A549 (cell line): ENCODE data around the gene PNISR. TPM values are rescaled to one million over a fixed set of nuclear protein-coding genes. Genes with fewer than 3 reads are reported as not detected.

ENCODE experiments used
- ATAC-seq, 2 experiments: fragments of 200-7000 bp in 1 of 2; fragments of >200 bp in 1 of 2; cut with Nextera tagmentation in 1 of 2; cut with Tn5 transposase in 1 of 2; 3 replicates each; pipeline versions ENCODE4 v1.8.0 to v1.9.1; 2018 to 2020; ENCODE audit warnings: mild to moderate bottlenecking in 1 of 2, moderate library complexity in 1 of 2
- CTCF ChIA-PET: fragments of 300-600 bp; sonication (Branson Sonifier 250); formaldehyde crosslinking; extraction: SDS; loops from one replicate; lab custom pipeline; 2021; ENCODE audit warnings: antibody characterized with exemption, inconsistent platforms; lab: Yijun Ruan, JAX
- POLR2A ChIA-PET: fragments of 350-600 bp; formaldehyde crosslinking; extraction: SDS; loops from one replicate; lab custom pipeline; 2021; ENCODE audit warnings: antibody characterized with exemption, inconsistent platforms; lab: Yijun Ruan, JAX
- DNase-seq, 2 experiments: peaks; one replicate each; pipeline versions ENCODE4 v3.0.0 to v3.0.0-alpha.2; 2011 to 2016; ENCODE audit warnings: low read depth in 1 of 2, low spot score in 1 of 2
- FAIRE-seq: peaks from 2 replicates; lab custom pipeline; 2011; peaks lifted over from hg19 to GRCh38; lab: Jason Lieb, UNC
- H3K27ac ChIP-seq, 2 experiments: fragments of >200 bp; sonication (Bioruptor Twin); formaldehyde crosslinking; 3 replicates each; pipeline ENCODE4 v1.5.1; 2016 to 2017
- H3K4me1 ChIP-seq: fragments of >200 bp; sonication (Bioruptor Twin); formaldehyde crosslinking; 3 replicates; pipeline ENCODE4 v1.6.1; 2016
- H3K4me2 ChIP-seq: fragments of >200 bp; sonication (Bioruptor Twin); formaldehyde crosslinking; 3 replicates; pipeline ENCODE4 v1.6.1; 2016
- H3K4me3 ChIP-seq: fragments of >200 bp; sonication (Bioruptor Twin); formaldehyde crosslinking; 3 replicates; pipeline ENCODE4 v1.5.1; 2016
- H3K9me3 ChIP-seq: fragments of >200 bp; sonication (Bioruptor Twin); formaldehyde crosslinking; 3 replicates; pipeline ENCODE4 v1.6.1; 2016
- ATOH8 ChIP-seq: fragments of 250-450 bp; sonication (Bioruptor Pico); IDR thresholded peaks from 2 replicates; pipeline ENCODE4 v1.5.0; 2020; ENCODE audit warnings: low read depth, mild to moderate bottlenecking, moderate library complexity
- BHLHE40 ChIP-seq: IDR thresholded peaks from 2 replicates; pipeline ENCODE4 v1.6.1; 2012; ENCODE audit warnings: low read depth, low read length, inconsistent platforms
- CBX2 ChIP-seq: fragments of 200-600 bp; sonication (generic); IDR thresholded peaks from 2 replicates; pipeline ENCODE4 v1.6.1; 2016; ENCODE audit warnings: low read depth, mild to moderate bottlenecking, borderline replicate concordance
- CEBPB ChIP-seq, 2 experiments: fragments of >200 bp in 1 of 2; sonication (Bioruptor Twin) in 1 of 2; formaldehyde crosslinking in 1 of 2; IDR thresholded peaks; 2 replicates each; pipeline ENCODE4 v1.6.1; 2012 to 2016
- CHD2 ChIP-seq: fragments of 150-350 bp; IDR thresholded peaks from 2 replicates; pipeline ENCODE4 v1.6.1; 2014; ENCODE audit warnings: low read length; ENCODE audit not compliant: partially characterized antibody
- EHMT2 ChIP-seq: fragments of 200-600 bp; sonication (generic); IDR thresholded peaks from 2 replicates; pipeline ENCODE4 v1.6.1; 2016; ENCODE audit warnings: antibody characterized with exemption, low read depth, mild to moderate bottlenecking, moderate library complexity
- ESRRA ChIP-seq: fragments of 150-350 bp; IDR thresholded peaks from 2 replicates; pipeline ENCODE4 v1.6.1; 2014; ENCODE audit warnings: mild to moderate bottlenecking, low read length, borderline replicate concordance
- FOSL2 ChIP-seq, 2 experiments: fragments of 450-650 bp in 1 of 2; fragments of >200 bp in 1 of 2; sonication (Bioruptor Twin) in 1 of 2; formaldehyde crosslinking; IDR thresholded peaks; 2 replicates each; pipeline versions ENCODE4 v1.5.0 to v1.6.1; 2016 to 2020; ENCODE audit warnings: mild to moderate bottlenecking in 1 of 2, moderate library complexity in 1 of 2
- FOXS1 ChIP-seq: fragments of 250-450 bp; sonication (Bioruptor Pico); IDR thresholded peaks from 2 replicates; pipeline ENCODE4 v1.5.0; 2020; ENCODE audit warnings: mild to moderate bottlenecking, moderate library complexity
- HES2 ChIP-seq: fragments of >200 bp; sonication (Bioruptor Twin); formaldehyde crosslinking; IDR thresholded peaks from 2 replicates; pipeline ENCODE4 v1.6.1; 2016
- HEYL ChIP-seq: fragments of 250-450 bp; sonication (Bioruptor Pico); IDR thresholded peaks from 2 replicates; pipeline ENCODE4 v1.8.0; 2021; ENCODE audit warnings: mild to moderate bottlenecking, moderate library complexity
- HOXA7 ChIP-seq: fragments of 250-450 bp; sonication (Bioruptor Pico); IDR thresholded peaks from 2 replicates; pipeline ENCODE4 v1.5.0; 2020; ENCODE audit warnings: mild to moderate bottlenecking, moderate library complexity
- JUNB ChIP-seq: fragments of >200 bp; sonication (Bioruptor Twin); formaldehyde crosslinking; IDR thresholded peaks from 2 replicates; pipeline ENCODE4 v1.6.1; 2016
- POLR2A ChIP-seq: IDR thresholded peaks from 2 replicates; pipeline ENCODE4 v1.6.1; 2012; ENCODE audit warnings: mild to moderate bottlenecking, low read length
- RCOR1 ChIP-seq: fragments of 150-350 bp; IDR thresholded peaks from 2 replicates; pipeline ENCODE4 v1.6.1; 2014; ENCODE audit warnings: antibody characterized with exemption, low read length, low read depth
- RNF2 ChIP-seq: fragments of 200-600 bp; sonication (generic); IDR thresholded peaks from 2 replicates; pipeline ENCODE4 v1.6.1; 2016; ENCODE audit warnings: low read depth, mild to moderate bottlenecking, antibody characterized with exemption, moderate library complexity, borderline replicate concordance
- SMC3 ChIP-seq: fragments of >200 bp; sonication (Bioruptor Twin); formaldehyde crosslinking; IDR thresholded peaks from 3 replicates; pipeline ENCODE4 v1.6.1; 2018; ENCODE audit warnings: inconsistent platforms
- SREBF2 ChIP-seq: fragments of 450-650 bp; IDR thresholded peaks from 2 replicates; pipeline ENCODE4 v1.6.1; 2014; ENCODE audit warnings: mild to moderate bottlenecking, moderate library complexity
- TFCP2L1 ChIP-seq: fragments of 250-450 bp; sonication (Bioruptor Pico); IDR thresholded peaks from 2 replicates; pipeline ENCODE4 v1.5.0; 2021; ENCODE audit warnings: mild to moderate bottlenecking
- ZFP36 ChIP-seq: fragments of 450-650 bp; IDR thresholded peaks from 2 replicates; pipeline ENCODE4 v1.6.1; 2014; ENCODE audit warnings: borderline replicate concordance; ENCODE audit not compliant: partially characterized antibody
- ZSCAN20 ChIP-seq: fragments of 250-450 bp; sonication (Bioruptor Pico); IDR thresholded peaks from 2 replicates; pipeline ENCODE4 v1.8.0; 2022; ENCODE audit warnings: mild to moderate bottlenecking, moderate library complexity
- WGBS: methylation state at CpG from one replicate; pipeline ENCODE4 v1.1.6; 2017; ENCODE audit errors: missing lambda C conversion rate; 5-methylcytosine and 5-hydroxymethylcytosine counted together
- polyA plus RNA-seq, 4 experiments: library from polyadenylated mRNA; depleted of rRNA in 3 of 4; stranded (reverse); fragments of >200 nt; fragmentation: RNase III in 1 of 4; extraction: RNeasy Plus Mini Kit Qiagen cat#74134 plus additional on column Dnase treatment in 1 of 4; gene quantifications; 2 replicates in 3 of 4; 3 replicates in 1 of 4; pipeline ENCODE4 v1.2.3, GENCODE V29; 2011 to 2017
- TF ChIP-seq, protein P1 (sequence below): fragments of 150-350 bp; IDR thresholded peaks from 2 replicates; pipeline ENCODE4 v1.6.1; 2014; ENCODE audit warnings: low read depth, mild to moderate bottlenecking, low read length
- TF ChIP-seq, protein P2 (sequence below): fragments of 250-450 bp; sonication (Bioruptor Pico); IDR thresholded peaks from 2 replicates; pipeline ENCODE4 v1.5.0; 2021; ENCODE audit warnings: mild to moderate bottlenecking, moderate library complexity, borderline replicate concordance

The PNISR gene
- polyA plus RNA-seq, 2 of the 4 experiments (the other 2 are of a cell fraction): 51.5 to 53.7 TPM

DNA sequence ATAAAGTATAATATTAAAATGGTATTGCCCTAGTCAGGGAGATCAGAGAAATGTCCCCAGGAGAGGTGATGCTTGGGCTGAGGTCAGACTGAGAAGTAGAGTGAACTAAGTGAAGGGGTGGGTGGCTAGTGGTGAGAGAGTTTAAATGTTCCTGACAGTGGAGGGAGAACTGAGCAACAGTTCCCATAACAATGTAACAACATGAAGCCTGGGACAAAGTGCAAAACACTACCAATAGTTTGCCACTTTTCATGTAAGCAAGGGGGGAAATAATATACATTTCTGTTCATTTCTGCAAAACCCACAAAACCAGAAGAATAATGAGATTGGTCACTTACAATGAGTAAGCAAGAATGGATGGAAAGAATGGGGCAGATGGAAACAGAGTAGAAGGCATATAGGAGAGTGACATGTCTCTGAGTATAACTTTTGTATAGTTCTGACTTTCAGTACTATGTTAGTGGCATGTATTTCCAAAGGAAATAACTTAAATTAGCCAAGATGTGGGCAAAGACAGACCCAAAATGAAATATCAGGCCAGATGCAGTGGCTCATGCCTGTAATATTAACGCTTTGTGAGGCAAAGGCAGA, 62.3 kb downstream of the PNISR start:
- no peak for DNase-seq
- 85% methylated on average over 1 of the region's 1 CpG for WGBS
- Histone ChIP-seq H3K4me1 (no peaks in the 10 kb centered on the region), H3K9me3 (no peaks in the 10 kb centered on the region), H3K4me2 (no peak overlapping the region), H3K27ac (no peak overlapping the region)
- CTCF ChIA-PET: no interaction called here
- ATAC-seq: no peak
- no peak for FAIRE-seq
- POLR2A ChIA-PET: no interaction called here
- TF ChIP-seq, protein P1, sequence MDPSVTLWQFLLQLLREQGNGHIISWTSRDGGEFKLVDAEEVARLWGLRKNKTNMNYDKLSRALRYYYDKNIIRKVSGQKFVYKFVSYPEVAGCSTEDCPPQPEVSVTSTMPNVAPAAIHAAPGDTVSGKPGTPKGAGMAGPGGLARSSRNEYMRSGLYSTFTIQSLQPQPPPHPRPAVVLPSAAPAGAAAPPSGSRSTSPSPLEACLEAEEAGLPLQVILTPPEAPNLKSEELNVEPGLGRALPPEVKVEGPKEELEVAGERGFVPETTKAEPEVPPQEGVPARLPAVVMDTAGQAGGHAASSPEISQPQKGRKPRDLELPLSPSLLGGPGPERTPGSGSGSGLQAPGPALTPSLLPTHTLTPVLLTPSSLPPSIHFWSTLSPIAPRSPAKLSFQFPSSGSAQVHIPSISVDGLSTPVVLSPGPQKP: no peak
- TF ChIP-seq ESRRA (no peak), BHLHE40 (no peak), RNF2 (no peak), CBX2 (no peak), RCOR1 (no peak), CEBPB (IDR thresholded peaks at IDR 0.05) (no peak), HES2 (no peak), SREBF2 (no peak), TFCP2L1 (CRISPR knock-in tag) (no peak), EHMT2 (no peak), CHD2 (no peak), ZFP36 (no peak), POLR2A (no peak), HOXA7 (CRISPR knock-in tag) (no peak)
- TF ChIP-seq, protein P2, sequence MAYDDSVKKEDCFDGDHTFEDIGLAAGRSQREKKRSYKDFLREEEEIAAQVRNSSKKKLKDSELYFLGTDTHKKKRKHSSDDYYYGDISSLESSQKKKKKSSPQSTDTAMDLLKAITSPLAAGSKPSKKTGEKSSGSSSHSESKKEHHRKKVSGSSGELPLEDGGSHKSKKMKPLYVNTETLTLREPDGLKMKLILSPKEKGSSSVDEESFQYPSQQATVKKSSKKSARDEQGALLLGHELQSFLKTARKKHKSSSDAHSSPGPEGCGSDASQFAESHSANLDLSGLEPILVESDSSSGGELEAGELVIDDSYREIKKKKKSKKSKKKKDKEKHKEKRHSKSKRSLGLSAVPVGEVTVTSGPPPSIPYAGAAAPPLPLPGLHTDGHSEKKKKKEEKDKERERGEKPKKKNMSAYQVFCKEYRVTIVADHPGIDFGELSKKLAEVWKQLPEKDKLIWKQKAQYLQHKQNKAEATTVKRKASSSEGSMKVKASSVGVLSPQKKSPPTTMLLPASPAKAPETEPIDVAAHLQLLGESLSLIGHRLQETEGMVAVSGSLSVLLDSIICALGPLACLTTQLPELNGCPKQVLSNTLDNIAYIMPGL: no peak
- TF ChIP-seq, all 56 proteins: peak for 0
- H3K4me3 ChIP-seq: no peak overlapping the region

DNA sequence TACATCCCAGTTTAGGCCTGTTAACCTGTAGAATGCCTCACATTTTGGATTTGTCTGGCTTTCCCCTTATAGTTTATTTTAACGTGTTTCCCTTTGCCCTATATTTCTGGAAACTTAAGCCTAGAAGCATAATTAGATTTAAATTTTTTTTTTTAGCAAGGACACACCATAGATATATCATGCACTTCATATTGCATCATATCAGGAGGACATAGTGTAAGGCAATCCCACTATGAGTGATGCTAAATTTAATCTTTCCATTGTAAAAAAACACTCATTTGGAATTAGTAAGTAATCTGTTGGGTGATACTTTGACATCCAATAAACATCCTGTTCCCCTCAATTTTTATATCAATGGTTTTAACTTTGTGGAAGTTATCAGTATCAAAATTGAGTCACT, 65.3 kb downstream of the PNISR start:
- WGBS: 13% methylated on average over 1 of the region's 1 CpG
- POLR2A ChIA-PET: no interaction called here
- TF ChIP-seq HEYL (CRISPR knock-in tag) (no peak), ZSCAN20 (CRISPR knock-in tag) (no peak), FOXS1 (CRISPR knock-in tag) (no peak), ATOH8 (CRISPR knock-in tag) (no peak), FOSL2 (IDR thresholded peaks at IDR 0.05) (no peak), FOSL2 (CRISPR knock-in tag; IDR thresholded peaks at IDR 0.05) (no peak), SMC3 (no peak), RCOR1 (no peak), JUNB (no peak)
- FAIRE-seq (no peak), DNase-seq (no peak), ATAC-seq (no peak)
- Histone ChIP-seq H3K27ac (no peak overlapping the region), H3K9me3 (no peaks in the 10 kb centered on the region), H3K4me3 (no peak overlapping the region), H3K4me2 (no peak overlapping the region), H3K4me1 (no peaks in the 10 kb centered on the region)
- CTCF ChIA-PET: no interaction called here
